ENCODE measurements around the gene DLG2.
"Not testable (repeated sequence)": the region's sequence is repeated elsewhere in the genome, so short reads cannot be mapped to it uniquely, and the experiment has no call there.

The DLG2 gene

DNA sequence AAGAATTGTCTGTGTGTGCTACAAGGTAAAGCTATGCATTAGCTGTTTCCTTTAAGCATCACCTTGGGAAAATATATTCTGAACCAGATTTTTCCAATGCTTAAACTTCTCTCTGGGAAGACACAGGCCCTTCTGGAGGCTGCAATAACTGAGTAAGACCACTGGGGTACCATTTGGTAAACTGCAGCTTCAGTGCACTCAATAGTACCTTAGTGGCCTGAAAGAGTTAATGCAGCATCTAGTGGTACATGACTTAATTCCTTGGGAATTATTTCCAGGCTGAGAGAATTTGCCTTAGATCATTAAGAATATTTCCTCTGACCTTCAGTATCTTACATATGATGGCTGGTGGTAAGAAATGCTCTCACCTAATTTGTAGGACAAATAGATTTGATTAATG, 727.4 kb downstream of the DLG2 start:
- DNase-seq (ENCODE audit: low spot score) = no peak

DNA sequence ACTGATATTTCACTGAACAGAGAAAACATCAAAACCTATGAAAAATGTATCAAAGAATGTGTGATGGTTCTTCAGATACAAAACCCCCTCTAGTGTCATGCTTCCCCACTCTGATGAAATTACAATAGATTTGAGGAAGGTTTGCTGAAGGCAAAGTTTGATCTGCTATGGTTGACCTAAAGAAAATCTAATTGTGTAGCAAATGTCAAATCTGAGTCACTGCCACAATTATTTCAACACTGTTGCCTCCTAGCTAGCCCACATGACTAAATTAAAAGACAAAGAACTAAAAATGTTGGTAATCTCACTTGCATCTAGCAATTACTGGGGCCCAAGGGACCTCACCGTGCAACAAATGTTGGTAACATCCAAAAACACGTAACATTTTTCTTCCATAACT, 728.0 kb downstream of the DLG2 start:
- no peak for DNase-seq (ENCODE audit: low spot score)

DNA sequence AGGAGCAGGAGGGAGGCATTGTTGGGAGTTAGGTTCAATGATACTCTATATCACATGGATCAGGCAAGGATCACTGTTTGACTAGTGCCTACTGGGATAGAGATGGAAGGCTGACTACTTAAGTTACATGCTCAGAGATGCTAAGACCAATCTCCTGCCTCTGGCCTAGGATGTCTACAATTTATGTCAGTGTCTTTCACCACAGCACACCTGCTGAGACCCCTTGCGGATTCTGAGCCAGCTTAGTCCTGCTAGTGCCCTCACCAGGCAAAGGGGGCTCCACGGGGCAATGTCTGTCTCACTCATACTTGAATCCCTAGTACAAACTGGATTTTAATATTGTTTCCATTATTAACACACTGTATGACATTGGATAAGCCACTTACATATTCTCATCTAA, 732.5 kb downstream of the DLG2 start:
- no peak for DNase-seq (ENCODE audit: low spot score)

DNA sequence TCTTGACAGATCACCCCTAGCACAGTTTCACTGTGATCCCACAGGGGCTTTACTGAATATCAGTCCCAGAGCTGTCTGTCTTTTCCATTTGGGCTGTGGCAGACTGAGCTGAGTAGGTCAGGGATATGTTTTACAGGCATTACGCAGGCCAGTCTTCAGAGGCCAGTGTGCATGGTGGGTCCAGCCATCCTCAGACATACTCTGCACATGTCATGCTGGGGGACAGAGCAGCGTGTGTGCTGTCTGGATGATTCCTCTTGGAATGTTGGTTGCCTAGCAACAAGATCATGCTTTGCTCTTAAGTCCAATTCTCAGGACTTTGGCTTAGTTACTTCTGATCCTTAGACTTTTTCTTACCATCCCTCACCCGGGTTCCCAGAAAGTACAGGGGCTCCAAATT, 736.5 kb downstream of the DLG2 start:
- DNase-seq (ENCODE audit: low spot score) = no peak

DNA sequence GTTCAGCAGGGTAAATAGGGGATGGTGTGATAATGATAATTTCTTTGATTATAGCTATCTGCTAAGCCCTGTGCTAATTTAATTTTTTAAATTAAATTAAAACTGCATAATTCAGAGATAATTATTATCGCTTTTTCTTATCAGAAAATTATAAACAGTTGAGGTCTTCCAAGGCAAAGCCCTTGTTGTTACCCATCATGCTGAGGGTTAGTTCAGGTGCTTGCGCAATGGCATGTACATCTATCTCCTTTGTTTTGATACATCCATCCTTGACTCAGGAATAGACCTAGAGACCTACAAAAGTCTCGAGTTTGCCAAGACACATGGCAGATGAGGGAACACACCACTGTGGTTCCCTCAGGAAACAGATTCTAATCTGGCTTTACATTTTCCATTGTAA, 737.6 kb downstream of the DLG2 start:
- DNase-seq (ENCODE audit: low spot score) = no peak

DNA sequence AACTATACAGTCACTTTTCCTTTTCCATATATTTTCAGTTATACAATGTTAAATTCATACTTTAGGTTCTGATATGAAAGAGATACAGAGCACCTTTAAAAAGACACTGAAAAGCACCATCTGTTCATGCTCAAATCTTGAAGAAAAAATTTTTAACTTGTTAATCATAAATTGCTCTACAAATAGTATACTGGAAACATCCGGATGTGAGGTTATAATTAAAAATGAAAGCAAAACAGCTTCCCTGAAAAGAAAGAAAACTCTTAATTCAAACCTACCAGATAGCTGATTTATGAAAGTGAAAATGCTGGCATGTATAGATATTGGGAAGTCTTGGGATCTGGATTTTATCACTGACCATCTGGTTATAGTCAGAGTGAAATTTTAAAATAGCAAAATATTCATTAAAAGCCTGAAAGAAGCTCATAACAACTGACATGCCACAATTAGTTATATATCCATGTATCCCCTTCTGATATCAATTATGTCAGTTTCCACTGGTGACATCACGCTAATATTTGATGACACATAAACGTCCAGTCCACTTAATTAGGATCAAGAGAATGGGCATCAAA, 740.0 kb downstream of the DLG2 start:
- DNase-seq (ENCODE audit: low spot score) = no peak

DNA sequence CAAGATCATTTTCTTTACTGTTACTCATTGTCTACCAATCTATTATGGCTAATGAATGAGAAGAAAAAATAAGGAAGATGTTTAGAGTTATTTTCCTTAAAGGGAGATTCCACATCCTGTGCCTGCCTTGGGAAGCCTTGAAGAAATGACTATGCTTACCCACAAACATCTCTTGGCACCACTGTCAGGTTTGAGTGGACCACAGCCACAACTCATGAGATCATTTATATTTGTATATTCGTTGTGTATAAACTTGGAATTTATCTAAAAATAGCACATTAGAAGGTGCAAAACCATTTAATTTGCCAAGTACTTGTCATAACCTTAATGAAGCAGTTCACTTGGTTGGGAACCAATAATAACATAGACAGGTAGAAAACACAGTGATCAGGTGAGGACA, 740.8 kb downstream of the DLG2 start:
- DNase-seq (ENCODE audit: low spot score) = no peak

DNA sequence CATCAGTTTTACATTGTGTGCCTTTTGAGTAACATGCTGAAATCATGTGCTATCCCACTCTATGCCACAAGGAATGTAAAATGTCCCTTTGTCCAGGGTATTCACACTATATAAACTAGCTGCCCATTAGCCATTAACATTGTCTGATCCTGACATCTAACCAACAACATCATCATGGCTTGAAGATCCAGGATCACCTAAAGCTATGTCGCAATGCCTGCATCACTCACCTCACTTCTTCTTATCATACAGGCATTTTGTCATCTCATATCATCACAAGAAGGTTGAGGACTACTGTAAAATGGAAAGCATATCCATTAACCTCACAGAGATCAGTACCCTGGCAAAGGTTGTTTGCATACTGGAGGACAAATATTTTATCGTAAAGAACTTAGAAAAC, 742.3 kb downstream of the DLG2 start:
- DNase-seq (ENCODE audit: low spot score) = no peak

DNA sequence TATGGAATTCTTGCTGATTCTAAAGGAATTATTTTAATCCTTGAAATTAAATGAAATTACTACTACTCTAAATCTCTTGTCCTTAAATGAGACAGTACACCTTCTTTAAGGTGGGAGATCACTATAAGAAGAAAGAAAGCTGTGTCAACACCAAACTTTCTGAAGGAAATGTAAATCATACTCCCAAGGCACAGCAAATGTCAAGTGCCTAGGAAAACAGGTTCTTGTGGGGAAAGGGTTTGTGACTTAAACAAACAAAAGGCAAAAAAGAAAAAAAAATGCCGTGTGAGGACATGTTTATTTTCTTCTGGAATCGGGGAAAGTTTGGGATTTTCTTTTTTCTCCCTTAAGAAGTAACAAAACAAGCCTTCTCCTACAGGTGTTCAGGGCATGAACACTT, 745.1 kb downstream of the DLG2 start:
- no peak for DNase-seq (ENCODE audit: low spot score)

DNA sequence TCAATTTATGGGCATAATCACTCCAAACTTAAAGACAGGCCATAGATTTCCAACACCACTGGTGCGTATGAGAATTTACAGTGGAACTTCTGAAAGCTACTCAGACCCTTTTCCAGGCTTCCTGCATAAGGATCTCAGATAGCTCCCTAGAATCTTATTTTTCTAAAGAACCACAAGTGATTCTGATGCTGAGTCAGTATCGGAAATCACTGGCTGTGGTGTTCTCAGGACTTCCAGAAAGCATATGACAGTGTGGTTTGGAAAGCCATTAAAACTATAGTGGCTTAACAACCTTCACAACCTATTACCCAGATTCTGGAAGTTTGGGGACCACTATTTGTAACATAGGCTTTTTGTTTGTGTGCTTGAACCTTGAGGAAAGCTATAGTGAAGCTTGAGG, 756.0 kb downstream of the DLG2 start:
- DNase-seq (ENCODE audit: low spot score) = no peak

DNA sequence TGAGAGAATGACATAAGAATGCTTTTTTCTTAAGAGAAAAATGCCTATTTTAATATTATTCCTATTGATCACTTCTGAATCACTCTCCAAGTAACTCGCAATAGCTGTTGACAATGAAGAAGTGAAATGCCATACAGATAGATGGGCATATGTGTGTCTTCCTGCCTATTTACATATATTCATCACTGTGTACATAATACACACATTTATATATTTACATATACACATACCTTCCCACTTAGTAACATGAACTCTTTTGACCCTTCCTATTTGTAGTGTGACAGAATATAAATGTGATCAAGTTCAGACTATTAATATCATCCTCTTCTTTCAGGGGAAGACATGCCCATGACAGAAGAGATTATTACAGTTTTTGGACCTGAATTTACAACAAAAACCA, 756.7 kb downstream of the DLG2 start:
- DNase-seq (ENCODE audit: low spot score) = no peak

DNA sequence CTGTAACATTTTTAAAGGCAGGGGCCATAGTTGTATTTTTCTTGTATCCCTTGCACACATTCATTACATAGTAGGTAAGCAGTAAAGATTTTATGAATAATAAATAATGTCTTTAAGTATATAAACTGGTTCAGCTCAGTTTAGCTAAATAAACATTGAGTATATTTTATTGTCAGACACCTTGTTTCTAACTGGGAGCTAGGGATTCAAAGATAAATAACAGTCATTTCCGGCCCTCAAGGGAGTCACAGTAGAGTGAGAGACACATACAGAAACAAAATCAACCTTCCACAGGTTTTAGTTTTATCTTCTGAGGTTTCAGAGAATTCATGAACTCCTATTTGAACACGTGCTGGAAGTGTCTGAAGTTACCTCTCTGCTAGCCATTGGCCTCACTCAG, 760.2 kb downstream of the DLG2 start:
- DNase-seq (ENCODE audit: low spot score) = no peak

DNA sequence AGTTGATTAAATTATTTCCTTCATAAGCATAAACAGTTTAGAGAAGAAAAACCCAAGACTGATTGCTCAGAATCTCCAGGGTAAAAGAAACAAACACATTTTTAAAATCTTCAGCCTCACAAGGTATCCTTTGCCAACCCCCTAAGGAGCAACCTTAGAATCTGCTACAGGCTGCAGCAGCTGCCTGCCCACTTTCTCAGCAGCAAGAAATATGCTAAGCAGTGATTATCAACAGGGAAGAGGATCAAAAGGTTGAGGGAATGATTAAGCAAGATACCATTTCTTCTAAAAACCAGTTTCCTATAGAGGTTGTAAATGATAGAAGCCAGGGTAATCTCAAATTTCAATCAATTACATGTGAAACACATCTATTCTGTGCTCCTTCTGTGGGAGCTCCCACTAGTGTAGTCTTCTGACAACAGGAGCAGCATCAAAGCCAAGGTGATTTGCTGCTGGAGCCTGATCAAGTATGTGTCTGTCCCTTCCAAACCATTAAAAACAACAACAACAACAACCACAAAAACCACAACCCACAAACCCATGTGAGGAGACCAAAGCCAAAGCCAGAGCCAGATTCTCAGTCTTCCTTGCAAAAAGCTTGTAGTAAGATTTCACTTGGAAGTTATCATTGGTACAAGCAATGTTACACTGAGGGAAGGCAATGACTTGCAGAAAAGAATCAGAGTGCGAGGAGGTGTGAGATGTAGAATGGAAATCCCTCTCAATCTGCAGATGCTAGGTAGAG, 761.2 kb downstream of the DLG2 start:
- DNase-seq (ENCODE audit: low spot score) = no peak

DNA sequence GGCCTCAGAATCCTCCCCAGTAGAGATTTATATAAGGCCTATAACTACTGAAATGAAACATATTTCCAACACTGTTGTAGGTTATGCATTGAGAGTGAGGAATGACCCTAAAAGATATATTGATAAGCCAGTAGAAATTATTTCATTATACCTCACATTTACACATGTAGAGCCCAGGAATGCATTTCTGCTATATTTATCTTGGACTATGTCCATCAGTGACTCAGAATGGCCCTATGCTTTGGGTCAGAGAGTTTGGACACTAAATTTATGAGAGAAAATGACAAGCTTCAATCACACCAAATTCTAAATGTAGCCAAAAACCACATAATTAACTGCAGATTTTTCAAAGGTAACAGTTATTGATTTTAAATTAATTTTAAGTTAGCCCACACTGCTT, 761.9 kb downstream of the DLG2 start:
- DNase-seq (ENCODE audit: low spot score) = no peak

DNA sequence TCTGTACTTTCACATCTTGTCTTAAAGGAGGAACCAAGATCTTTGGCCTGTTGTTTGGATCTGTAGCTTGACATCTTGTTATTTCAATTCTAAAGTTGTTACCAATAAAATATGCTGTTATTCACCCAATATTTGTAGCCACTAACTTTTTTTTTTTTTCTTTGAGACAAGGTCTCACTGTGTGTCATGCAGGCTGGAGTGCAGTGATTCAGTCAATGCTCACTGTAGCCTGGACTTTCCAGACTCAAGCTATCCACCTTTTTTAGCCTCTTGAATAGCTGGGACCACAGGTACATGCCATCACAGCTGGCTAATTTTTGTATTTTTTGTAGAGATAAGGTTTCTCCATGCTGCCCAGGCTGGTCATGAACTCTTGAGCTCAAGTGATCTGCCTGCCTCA, 769.4 kb downstream of the DLG2 start:
- no peak for DNase-seq (ENCODE audit: low spot score)

DNA sequence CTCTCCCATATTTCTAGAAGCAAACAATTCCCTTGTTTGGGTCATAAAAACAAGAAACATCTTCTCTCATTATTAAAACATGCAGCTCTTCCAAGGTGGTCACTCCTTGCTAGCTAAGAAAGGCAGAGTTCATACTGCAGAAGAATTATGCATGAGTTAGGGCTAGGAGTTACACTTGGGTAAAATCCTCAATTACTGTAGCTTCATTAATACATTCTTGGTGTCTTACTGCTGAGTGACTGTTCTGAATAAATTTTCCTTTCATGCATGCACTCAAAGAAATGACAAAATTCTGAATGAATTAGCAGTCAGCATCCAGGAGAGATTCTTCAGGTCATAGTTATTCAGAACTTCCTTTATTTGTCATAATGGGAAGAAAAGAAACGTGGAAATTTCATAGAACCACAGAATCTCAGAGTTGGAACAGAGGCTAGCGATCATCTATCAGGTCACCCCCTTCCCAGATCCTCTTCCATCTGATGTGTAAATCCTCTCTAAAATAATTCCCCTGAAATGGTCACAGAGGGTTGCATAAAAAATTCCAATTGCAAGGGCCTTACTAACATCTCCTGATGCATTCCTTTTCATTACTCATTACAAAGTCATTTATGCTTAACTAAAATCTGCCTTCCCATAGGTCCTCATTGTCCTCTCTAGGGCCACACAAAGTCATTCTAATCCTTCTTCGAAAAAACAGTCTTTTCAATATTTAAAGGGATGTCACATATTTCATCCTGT, 771.5 kb downstream of the DLG2 start:
- no peak for DNase-seq (ENCODE audit: low spot score)

DNA sequence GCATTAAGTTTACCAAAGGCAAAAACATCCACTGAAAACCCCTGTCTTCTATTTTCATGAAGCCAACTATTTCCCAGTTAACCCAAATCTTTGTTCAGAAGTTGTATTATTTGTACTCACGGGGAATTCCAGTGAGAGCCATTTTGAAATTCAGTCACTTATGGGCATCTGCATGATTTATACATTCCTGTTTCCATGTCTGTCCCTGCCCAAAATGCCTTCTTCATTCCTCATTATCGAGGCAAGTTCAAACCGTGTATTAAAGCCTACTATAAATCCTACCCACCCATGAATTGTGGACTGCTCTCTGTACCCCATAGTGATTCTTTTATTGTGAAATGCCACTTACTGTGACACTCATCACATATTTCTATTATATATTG, 772.7 kb downstream of the DLG2 start:
- no peak for DNase-seq (ENCODE audit: low spot score)

DNA sequence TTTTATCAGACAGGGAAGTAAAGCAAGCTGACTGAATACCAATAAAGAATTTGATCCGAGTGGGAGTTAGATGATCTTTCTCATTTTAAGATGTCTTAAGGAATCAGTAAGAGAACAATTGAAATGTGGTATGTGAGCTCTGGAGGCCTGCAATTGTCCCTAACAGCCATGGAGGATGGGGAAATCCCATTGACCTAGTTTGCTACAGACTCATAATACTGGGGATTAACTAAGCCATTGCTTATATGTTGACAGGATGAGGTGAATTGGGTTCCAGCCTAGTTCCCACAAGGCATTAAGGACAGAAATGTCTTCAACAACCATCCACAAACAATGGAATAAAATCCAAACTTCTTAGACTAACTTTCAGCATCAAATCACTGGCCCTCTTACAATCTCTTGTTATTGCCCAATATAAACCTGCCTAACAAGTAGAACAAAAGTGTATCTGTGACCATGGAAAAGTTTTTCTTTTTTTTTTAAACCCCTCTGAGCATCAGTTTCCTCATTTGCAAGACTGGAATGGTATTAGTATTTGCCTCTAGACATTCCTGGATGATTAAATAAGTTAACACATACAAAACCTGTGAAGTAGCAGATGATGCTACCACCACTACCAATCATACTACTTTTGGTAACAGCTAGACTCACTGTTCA, 773.2 kb downstream of the DLG2 start:
- DNase-seq (ENCODE audit: low spot score) = no peak

DNA sequence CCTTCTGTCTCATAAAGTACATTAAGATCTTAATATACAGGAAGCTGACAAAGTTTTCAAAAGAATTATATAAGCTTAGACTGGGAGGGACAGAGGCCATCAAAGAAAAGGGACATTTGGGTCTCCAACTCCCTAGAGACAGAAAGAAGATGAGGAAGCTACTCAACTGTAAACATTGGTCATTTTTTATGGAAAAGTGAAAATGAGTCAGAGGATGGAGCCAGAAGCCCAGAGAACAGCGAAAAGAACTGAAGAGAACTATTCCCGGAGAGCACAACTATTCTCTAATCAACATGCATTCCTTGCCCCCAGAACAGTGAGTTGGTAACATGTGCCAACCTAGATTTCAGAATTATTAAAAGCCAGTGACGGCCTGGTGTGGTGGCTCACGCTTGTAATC, 779.3 kb downstream of the DLG2 start:
- DNase-seq (ENCODE audit: low spot score) = no peak

DNA sequence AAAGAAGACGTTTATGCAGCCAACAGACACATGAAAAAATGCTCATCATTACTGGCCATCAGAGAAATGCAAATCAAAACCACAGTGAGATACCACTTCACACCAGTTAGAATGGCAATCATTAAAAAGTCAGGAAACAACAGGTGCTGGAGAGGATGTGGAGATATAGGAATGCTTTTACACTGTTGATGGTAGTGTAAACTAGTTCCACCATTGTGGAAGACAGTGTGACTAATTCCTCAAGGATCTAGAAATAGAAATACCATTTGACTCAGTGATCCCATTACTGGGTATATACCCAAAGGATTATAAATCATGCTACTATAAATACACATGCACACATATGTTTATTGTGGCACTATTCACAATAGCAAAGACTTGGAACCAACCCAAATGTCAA, 786.9 kb downstream of the DLG2 start:
- DNase-seq (ENCODE audit: low spot score) = not testable (repeated sequence)

DNA sequence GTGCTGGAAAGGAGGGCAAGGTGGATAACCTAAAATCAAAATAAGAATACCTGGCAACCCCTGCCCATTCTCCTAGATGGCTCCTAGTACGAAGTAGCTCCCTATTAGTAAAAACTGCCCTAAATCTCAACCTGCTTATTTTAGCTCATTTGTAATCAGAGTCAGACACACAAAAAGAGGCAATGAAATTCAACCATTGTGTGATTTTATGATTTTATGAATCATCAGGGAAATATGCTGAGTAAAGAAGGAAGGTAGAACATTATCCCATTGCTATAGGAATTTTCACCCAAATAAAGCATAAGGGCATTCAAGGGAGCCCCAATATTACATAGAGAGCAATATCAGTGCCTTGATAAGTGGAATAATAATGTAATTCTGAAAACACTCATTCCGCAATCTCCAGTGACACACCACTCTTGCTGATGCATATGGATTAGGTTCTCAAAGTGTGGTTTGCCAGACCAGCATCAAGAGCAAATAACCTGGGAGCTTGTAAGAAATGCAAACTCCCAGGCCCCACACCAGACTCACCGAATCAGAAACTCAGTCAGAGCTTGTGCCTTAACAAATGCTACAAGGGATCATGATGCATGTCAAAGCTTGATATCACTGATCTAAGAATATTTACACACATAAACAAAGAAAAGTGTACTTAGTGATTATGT, 789.6 kb downstream of the DLG2 start:
- no peak for DNase-seq (ENCODE audit: low spot score)

DNA sequence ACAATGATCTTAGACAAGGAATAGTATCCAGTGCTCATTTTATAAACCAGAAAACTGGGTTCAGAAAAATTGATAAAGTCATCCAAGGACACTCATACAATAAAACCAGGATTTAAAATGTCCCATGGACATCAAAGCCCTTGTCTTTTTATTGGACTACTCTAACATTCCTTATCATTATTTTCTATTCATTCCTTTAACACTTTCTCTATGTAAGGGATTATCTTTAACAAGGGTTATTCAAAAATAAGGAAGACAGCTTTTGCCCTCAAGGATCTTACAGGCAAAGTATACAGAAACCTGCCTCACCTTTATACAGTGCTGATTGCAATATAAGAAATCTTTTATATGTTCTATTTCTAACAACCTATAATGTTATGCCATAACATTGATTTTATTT, 790.8 kb downstream of the DLG2 start:
- DNase-seq (ENCODE audit: low spot score) = no peak

All from germinal center (tissue), 1 donor.